Cerebellar cortex (tissue), 1 donor: ENCODE results near the gene HMGCS2.

ENCODE experiments used
- DNase-seq: peaks from one replicate; pipeline ENCODE4 v3.0.0-alpha.2; 2015; ENCODE audit warnings: low spot score

HMGCS2 gene

GRCh38 chr1:119768778-119769177 lies at the start of gene HMGCS2:
Gene HMGCS2, minus strand, starts transcription at chr1:119768905. Its CDS starts 61 bp downstream, at chr1:119768844.
- no peak for DNase-seq

- no peak for DNase-seq
These were observed 49.5 kb upstream of the HMGCS2 start for GRCh38 chr1:119818181-119818580.

GRCh38 chr1:119816407-119816806 lies 47.7 kb upstream of the HMGCS2 start:
- DNase-seq = no peak

GRCh38 chr1:119815928-119816327 lies 47.2 kb upstream of the HMGCS2 start:
- no peak for DNase-seq

- no peak for DNase-seq
These were observed 46.7 kb upstream of the HMGCS2 start for GRCh38 chr1:119815361-119815760.

- DNase-seq = no peak
These were observed 45.6 kb upstream of the HMGCS2 start for GRCh38 chr1:119814288-119814687.

- no peak for DNase-seq
These were observed 43.4 kb upstream of the HMGCS2 start for GRCh38 chr1:119811985-119812557.

- no peak for DNase-seq
These were observed 42.7 kb upstream of the HMGCS2 start, which contains the start of gene REG4 for GRCh38 chr1:119811387-119811786. Gene REG4, minus strand, starts transcription at chr1:119811460. Its CDS starts 2,691 bp downstream, at chr1:119808769.

- peak; percentile 75 for DNase-seq
These were observed 40.4 kb upstream of the HMGCS2 start for GRCh38 chr1:119808972-119809550.

GRCh38 chr1:119808491-119808890 lies 39.8 kb upstream of the HMGCS2 start:
- DNase-seq = no peak

GRCh38 chr1:119806489-119806888 lies 37.8 kb upstream of the HMGCS2 start:
- no peak for DNase-seq

- no peak for DNase-seq
These were observed 37.0 kb upstream of the HMGCS2 start for GRCh38 chr1:119805746-119806145.

GRCh38 chr1:119805247-119805646 lies 36.5 kb upstream of the HMGCS2 start:
- no peak for DNase-seq

- no peak for DNase-seq
These were observed 31.0 kb upstream of the HMGCS2 start for GRCh38 chr1:119799599-119800177.

- no peak for DNase-seq
These were observed 30.3 kb upstream of the HMGCS2 start for GRCh38 chr1:119799003-119799402.

GRCh38 chr1:119797606-119798005 lies 28.9 kb upstream of the HMGCS2 start:
- DNase-seq = no peak

GRCh38 chr1:119797162-119797561 lies 28.5 kb upstream of the HMGCS2 start:
- no peak for DNase-seq

GRCh38 chr1:119795261-119796200 lies 26.8 kb upstream of the HMGCS2 start:
- no peak for DNase-seq

- no peak for DNase-seq
These were observed 26.2 kb upstream of the HMGCS2 start for GRCh38 chr1:119794876-119795240.

GRCh38 chr1:119794230-119794875 lies 25.6 kb upstream of the HMGCS2 start:
- no peak for DNase-seq

GRCh38 chr1:119791377-119791776 lies 22.7 kb upstream of the HMGCS2 start:
- DNase-seq = no peak
